ENCODE measurements around the gene NUFIP2.

DNA sequence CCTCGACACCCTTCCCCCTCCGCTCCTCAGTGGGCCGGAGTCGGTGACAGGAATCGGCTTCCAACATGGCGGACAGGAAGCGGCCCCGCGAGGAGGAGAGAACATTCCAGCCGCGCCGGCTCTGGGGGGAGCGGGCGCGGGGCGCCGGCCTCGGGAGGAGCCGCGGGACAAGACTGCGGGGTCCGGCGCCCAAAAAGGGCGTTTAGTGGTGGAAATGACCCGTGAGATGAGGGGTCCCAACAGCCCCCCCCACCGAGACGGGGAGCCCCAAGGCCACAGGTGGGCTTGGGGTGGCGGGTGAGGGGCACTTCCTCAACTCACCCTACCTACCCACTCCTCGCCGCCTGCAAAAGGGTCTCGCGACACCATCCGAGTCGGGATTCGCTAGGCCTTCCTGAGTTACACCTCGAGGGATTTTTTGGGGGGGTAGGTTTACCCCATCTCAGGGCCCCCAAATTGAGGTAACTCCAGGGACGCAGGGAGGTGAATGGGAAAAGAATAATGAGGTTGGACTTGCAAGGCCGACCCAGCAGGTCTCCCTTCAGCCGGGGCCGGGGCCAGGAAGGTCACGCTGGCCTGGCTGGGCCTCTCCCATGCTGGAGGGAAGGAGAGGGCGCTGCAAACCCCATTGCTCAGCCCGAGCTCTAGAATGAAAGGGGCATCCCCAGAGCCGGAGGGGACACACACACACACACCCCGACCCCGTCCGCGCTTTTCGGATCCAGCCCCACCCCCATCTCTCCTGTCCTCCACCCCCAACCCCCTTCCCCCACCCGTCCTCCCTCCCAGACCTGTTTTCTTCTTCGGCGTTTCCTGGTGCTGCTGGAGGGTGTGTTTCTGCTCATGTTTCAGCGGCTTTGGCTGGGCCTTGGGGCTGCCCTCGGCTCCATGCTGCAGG is 707 bp downstream of the NUFIP2 start:
- peak; percentile 10 for TF ChIP-seq POLR2AphosphoS5 (IDR thresholded peaks at IDR 0.05)
- TF ChIP-seq, protein P1, sequence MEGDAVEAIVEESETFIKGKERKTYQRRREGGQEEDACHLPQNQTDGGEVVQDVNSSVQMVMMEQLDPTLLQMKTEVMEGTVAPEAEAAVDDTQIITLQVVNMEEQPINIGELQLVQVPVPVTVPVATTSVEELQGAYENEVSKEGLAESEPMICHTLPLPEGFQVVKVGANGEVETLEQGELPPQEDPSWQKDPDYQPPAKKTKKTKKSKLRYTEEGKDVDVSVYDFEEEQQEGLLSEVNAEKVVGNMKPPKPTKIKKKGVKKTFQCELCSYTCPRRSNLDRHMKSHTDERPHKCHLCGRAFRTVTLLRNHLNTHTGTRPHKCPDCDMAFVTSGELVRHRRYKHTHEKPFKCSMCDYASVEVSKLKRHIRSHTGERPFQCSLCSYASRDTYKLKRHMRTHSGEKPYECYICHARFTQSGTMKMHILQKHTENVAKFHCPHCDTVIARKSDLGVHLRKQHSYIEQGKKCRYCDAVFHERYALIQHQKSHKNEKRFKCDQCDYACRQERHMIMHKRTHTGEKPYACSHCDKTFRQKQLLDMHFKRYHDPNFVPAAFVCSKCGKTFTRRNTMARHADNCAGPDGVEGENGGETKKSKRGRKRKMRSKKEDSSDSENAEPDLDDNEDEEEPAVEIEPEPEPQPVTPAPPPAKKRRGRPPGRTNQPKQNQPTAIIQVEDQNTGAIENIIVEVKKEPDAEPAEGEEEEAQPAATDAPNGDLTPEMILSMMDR (IDR thresholded peaks at IDR 0.05): no peak
- TF ChIP-seq POLR2A (IDR thresholded peaks at IDR 0.05): peak in 1 of 2 donors; percentile 14
- no peak for TF ChIP-seq EP300 (IDR thresholded peaks at IDR 0.05)
